Measurements from ENCODE around the gene KSR1.

Gene KSR1

GRCh38 chr17:27475070-27475673 lies 18.9 kb downstream of the KSR1 start:
- DNase-seq = peak; percentile 62

GRCh38 chr17:27475981-27476895 lies 20.0 kb downstream of the KSR1 start:
- no peak for DNase-seq

- no peak for DNase-seq
These were observed 21.0 kb downstream of the KSR1 start for GRCh38 chr17:27477050-27477888.

- DNase-seq = no peak
These were observed 21.9 kb downstream of the KSR1 start for GRCh38 chr17:27477971-27478684.

- no peak for DNase-seq
These were observed 22.8 kb downstream of the KSR1 start for GRCh38 chr17:27478901-27479538.

- no peak for DNase-seq
These were observed 23.6 kb downstream of the KSR1 start for GRCh38 chr17:27479838-27480237.

GRCh38 chr17:27480699-27481098 lies 24.5 kb downstream of the KSR1 start:
- no peak for DNase-seq

- DNase-seq = no peak
These were observed 25.1 kb downstream of the KSR1 start for GRCh38 chr17:27481327-27481726.

- DNase-seq = no peak
These were observed 28.9 kb downstream of the KSR1 start for GRCh38 chr17:27485125-27485524.

GRCh38 chr17:27485716-27486495 lies 29.7 kb downstream of the KSR1 start:
- no peak for DNase-seq

- no peak for DNase-seq
These were observed 30.5 kb downstream of the KSR1 start for GRCh38 chr17:27486741-27487140.

- DNase-seq = no peak
These were observed 32.0 kb downstream of the KSR1 start for GRCh38 chr17:27488231-27488630.

GRCh38 chr17:27489045-27489715 lies 32.9 kb downstream of the KSR1 start:
- no peak for DNase-seq

- DNase-seq = no peak
These were observed 34.1 kb downstream of the KSR1 start for GRCh38 chr17:27490391-27490790.

GRCh38 chr17:27491713-27492190 lies 35.5 kb downstream of the KSR1 start:
- DNase-seq = no peak

- DNase-seq = no peak
These were observed 36.2 kb downstream of the KSR1 start for GRCh38 chr17:27492470-27492869.

- no peak for DNase-seq
These were observed 36.8 kb downstream of the KSR1 start for GRCh38 chr17:27493088-27493487.

- DNase-seq = no peak
These were observed 38.2 kb downstream of the KSR1 start for GRCh38 chr17:27494192-27495091.

- DNase-seq = no peak
These were observed 39.2 kb downstream of the KSR1 start for GRCh38 chr17:27495460-27495859.

GRCh38 chr17:27496005-27496404 lies 39.8 kb downstream of the KSR1 start:
- no peak for DNase-seq

Measured in stimulated activated CD4-positive, alpha-beta T cell treated with anti-CD3 and anti-CD28 coated beads, Interleukin-4, amount 100 ng/mL, for 1 hour (primary cell).